ENCODE measurements around the gene XPO6.

DNA sequence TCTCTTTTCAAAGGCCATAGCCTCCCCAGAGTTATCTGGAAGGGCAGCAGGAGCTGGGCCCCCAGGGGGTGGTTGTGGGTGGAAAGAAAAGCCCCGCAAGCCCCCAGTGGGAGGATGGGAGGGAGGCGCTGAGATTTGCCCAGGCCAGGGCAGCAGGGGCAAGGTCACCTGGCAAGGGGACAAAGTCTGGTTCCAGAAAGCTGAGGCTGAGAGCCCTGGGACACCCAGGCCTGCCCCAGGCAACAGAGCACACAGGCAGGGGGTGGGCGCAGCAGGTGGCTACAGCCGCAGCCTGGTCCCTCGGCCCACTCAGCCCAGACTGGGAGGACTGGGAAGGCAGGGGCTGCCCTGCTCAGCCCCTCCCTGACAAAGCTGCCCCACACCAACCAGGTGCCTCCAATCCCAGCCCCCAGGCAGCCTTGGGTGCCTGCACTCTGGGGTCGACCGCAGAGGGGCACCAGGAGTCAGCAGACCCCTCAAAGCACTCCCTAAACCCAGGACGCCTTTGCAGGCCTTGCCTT lies 124.6 kb downstream of the XPO6 start:
- TF ChIP-seq SUZ12 (IDR thresholded peaks at IDR 0.05) = no peak
- TF ChIP-seq L3MBTL2 (conservative IDR thresholded peaks at IDR 0.05) = no peak
- no peak for TF ChIP-seq NFRKB (IDR thresholded peaks at IDR 0.05)
- no peak for TF ChIP-seq HDGF (IDR thresholded peaks at IDR 0.05; ENCODE audit: borderline replicate concordance)
- TF ChIP-seq ELF4 (IDR thresholded peaks at IDR 0.05) = no peak
- TF ChIP-seq SP1 (IDR thresholded peaks at IDR 0.05) = no peak
- no peak for TF ChIP-seq ARNT (IDR thresholded peaks at IDR 0.05)
- TF ChIP-seq TARDBP (IDR thresholded peaks at IDR 0.05) = no peak
- TF ChIP-seq FOXK2 (IDR thresholded peaks at IDR 0.05) = no peak
- TF ChIP-seq FOXA1 (IDR thresholded peaks at IDR 0.05) = no peak
- TF ChIP-seq FOXM1 (IDR thresholded peaks at IDR 0.05; ENCODE audit: borderline replicate concordance) = no peak

Data from HEK293T (cell line).